Parathyroid adenoma (tissue), 2 donors: Measurements from ENCODE around the gene SEC63.

Experiments
- H2AFZ ChIP-seq: fragments of 300-600 bp; sonication (generic); one replicate; pipeline ENCODE4 v1.7.0; 2017; ENCODE audit warnings: antibody characterized with exemption, mild to moderate bottlenecking
- H3K27ac ChIP-seq: fragments of 300-600 bp; sonication (generic); one replicate; pipeline ENCODE4 v1.7.0; 2017
- H3K27me3 ChIP-seq: fragments of 300-600 bp; sonication (generic); one replicate; pipeline ENCODE4 v1.7.0; 2017; ENCODE audit warnings: low read length; ENCODE audit not compliant: control insufficient read depth, insufficient read depth
- H3K36me3 ChIP-seq: fragments of 300-600 bp; sonication (generic); one replicate; pipeline ENCODE4 v1.7.0; 2017; ENCODE audit warnings: low read length; ENCODE audit not compliant: control insufficient read depth, insufficient read depth
- H3K4me1 ChIP-seq: fragments of 300-600 bp; sonication (generic); one replicate; pipeline ENCODE4 v1.7.0; 2017; ENCODE audit warnings: control low read depth
- H3K4me2 ChIP-seq: fragments of 300-600 bp; sonication (generic); one replicate; pipeline ENCODE4 v1.7.0; 2017; ENCODE audit warnings: low read length
- H3K4me3 ChIP-seq: fragments of 300-600 bp; sonication (generic); one replicate; pipeline ENCODE4 v1.7.0; 2017; ENCODE audit warnings: low read depth, low read length
- H3K79me2 ChIP-seq: fragments of 300-600 bp; sonication (generic); one replicate; pipeline ENCODE4 v1.7.0; 2017; ENCODE audit warnings: control low read depth
- H3K9ac ChIP-seq: fragments of 300-600 bp; sonication (generic); one replicate; pipeline ENCODE4 v1.7.0; 2017; ENCODE audit warnings: mild to moderate bottlenecking
- H3K9me3 ChIP-seq: fragments of 300-600 bp; sonication (generic); one replicate; pipeline ENCODE4 v1.7.0; 2017; ENCODE audit warnings: low read length; ENCODE audit not compliant: control insufficient read depth
- TF ChIP-seq, protein P1 (sequence below): fragments of 300-600 bp; sonication (generic); IDR thresholded peaks from one replicate; pipeline ENCODE4 v1.7.0; 2017; ENCODE audit warnings: antibody characterized with exemption, mild to moderate bottlenecking
- donor health status: primary hyperparathyroidism.

The SEC63 gene

DNA sequence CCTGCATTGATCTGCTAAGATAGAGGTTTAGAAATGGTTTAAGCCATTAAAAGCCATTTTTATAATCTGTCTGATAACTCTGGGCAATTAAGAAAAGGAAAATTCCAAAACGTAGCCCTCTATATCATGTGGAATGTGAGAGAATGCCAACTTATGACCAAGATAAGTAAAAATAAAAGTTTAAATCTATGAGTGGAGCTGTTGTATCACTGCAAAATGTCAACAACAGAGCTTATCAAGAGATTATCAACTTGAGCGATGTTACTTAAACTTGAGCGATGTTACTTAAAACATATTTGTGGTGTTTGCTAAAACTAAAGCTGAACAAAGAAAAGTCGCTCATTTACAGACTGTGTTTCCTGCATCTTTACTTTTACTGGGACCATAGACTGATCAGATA is 87.0 kb downstream of the SEC63 start:
- H2AFZ ChIP-seq = no peak overlapping the region
- H3K4me3 ChIP-seq = no peak overlapping the region
- H3K9me3 ChIP-seq = no peaks in the 10 kb centered on the region
- no peaks in the 10 kb centered on the region for H3K36me3 ChIP-seq
- no peaks in the 10 kb centered on the region for H3K4me1 ChIP-seq
- H3K9ac ChIP-seq = no peak overlapping the region
- H3K27ac ChIP-seq = no peak overlapping the region
- no peaks in the 10 kb centered on the region for H3K79me2 ChIP-seq
- no peaks in the 10 kb centered on the region for H3K27me3 ChIP-seq
- no peak overlapping the region for H3K4me2 ChIP-seq
- TF ChIP-seq, protein P1, sequence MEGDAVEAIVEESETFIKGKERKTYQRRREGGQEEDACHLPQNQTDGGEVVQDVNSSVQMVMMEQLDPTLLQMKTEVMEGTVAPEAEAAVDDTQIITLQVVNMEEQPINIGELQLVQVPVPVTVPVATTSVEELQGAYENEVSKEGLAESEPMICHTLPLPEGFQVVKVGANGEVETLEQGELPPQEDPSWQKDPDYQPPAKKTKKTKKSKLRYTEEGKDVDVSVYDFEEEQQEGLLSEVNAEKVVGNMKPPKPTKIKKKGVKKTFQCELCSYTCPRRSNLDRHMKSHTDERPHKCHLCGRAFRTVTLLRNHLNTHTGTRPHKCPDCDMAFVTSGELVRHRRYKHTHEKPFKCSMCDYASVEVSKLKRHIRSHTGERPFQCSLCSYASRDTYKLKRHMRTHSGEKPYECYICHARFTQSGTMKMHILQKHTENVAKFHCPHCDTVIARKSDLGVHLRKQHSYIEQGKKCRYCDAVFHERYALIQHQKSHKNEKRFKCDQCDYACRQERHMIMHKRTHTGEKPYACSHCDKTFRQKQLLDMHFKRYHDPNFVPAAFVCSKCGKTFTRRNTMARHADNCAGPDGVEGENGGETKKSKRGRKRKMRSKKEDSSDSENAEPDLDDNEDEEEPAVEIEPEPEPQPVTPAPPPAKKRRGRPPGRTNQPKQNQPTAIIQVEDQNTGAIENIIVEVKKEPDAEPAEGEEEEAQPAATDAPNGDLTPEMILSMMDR = no peak

DNA sequence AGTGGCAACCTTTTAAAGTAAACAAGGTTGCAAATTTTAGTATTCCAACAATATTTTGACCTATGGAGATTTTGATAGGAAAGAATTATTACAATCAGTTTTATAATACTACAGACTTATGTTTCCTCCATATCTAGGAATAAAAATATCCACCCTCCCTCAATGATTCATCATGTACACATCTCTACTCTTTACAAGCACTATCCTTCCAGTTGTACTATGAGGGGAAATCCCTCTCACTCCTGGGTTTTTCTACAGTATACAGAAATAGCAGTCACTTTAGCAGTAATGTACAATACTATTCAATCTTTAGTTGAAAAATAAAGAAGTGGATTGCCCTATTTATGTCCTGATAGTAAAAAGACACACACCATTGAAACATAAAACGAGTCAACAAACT is 87.6 kb downstream of the SEC63 start:
- TF ChIP-seq, protein P1 = no peak
- no peaks in the 10 kb centered on the region for H3K4me1 ChIP-seq
- H3K4me3 ChIP-seq = no peak overlapping the region
- no peak overlapping the region for H3K4me2 ChIP-seq
- no peak overlapping the region for H3K27ac ChIP-seq
- no peaks in the 10 kb centered on the region for H3K79me2 ChIP-seq
- no peaks in the 10 kb centered on the region for H3K9me3 ChIP-seq
- no peak overlapping the region for H2AFZ ChIP-seq
- H3K36me3 ChIP-seq = no peaks in the 10 kb centered on the region
- no peak overlapping the region for H3K9ac ChIP-seq
- H3K27me3 ChIP-seq = no peaks in the 10 kb centered on the region

DNA sequence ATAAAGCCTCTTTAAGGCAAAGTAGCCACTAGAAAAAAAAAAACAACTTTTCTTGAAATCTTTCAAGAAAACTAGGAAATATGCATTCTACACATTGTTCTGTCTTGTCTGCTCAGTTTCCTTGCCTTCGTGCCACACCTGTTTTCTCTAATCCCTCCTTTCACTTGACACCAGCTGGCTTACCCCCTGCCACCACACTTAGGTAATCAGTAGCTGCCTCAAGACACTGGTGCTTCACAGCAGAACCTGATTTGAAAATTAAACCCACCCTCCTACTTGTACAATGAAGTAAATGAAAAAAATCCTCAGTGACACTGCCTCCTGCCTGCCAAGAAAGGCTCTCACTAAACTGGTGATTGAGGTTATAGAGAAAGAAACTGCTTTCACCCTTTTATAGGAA is 88.1 kb downstream of the SEC63 start:
- H3K27me3 ChIP-seq = no peaks in the 10 kb centered on the region
- H2AFZ ChIP-seq = no peak overlapping the region
- H3K27ac ChIP-seq = no peak overlapping the region
- no peak overlapping the region for H3K4me2 ChIP-seq
- no peak overlapping the region for H3K4me3 ChIP-seq
- TF ChIP-seq, protein P1 = no peak
- H3K9ac ChIP-seq = no peak overlapping the region
- H3K79me2 ChIP-seq = no peaks in the 10 kb centered on the region
- H3K36me3 ChIP-seq = no peaks in the 10 kb centered on the region
- H3K9me3 ChIP-seq = no peaks in the 10 kb centered on the region
- H3K4me1 ChIP-seq = no peaks in the 10 kb centered on the region

DNA sequence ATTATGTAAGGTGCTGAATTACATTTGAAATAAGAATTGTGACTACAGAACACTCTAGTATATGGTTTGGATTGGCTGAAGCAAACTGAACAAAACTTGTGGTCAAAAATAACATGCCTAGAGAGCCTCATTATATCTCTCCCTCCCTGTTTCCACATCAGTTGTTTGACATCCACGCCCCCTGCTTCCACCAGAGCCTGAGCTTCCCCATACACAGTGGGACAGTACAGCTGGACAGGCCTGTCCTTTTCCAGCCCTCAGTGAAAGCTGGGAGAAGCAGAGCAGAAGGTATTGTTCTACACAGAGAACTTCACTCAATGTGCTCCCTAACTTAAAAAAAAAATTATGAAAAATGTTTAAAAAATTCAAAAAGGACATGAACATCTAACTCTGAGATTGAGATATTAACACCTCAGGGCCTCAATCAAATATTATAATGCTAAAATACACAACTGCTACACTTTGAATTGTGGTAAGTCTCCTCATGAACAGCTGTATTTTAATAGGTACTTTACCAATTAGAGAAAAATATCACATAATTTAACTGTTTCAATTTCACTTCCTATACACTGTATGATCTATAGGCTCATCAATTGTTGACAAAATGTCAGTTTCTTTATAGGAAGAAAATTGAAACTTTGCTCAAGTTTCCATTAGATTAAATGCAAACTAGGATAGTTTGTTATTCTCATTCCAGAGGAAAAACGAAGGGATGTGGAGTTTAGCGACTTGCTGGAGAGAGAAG is 89.0 kb downstream of the SEC63 start:
- no peak overlapping the region for H3K9ac ChIP-seq
- TF ChIP-seq, protein P1 = no peak

DNA sequence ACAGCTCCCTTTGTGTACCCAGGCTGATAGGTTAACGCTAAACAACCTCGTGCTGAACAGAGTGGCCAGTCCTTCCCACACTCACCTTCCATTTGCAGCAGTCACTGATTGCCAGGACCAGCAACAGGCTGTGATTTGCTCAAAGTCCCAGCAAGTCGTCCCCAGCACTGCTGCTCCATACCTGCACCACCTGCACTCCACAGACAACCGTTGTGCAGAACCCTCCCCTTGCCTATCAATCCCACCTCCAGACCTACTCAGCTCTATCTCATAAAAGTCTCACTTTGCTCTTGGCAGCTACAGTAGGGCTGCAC is 90.7 kb downstream of the SEC63 start:
- H2AFZ ChIP-seq = no peak overlapping the region

More for the DNA sequence above, 89.0 kb downstream of the SEC63 start:
- no peak overlapping the region for H3K27ac ChIP-seq
- H3K4me2 ChIP-seq = no peak overlapping the region
- H2AFZ ChIP-seq = no peak overlapping the region
- no peak overlapping the region for H3K4me3 ChIP-seq
- H3K36me3 ChIP-seq = peaks cover 2% of the 10 kb centered on the region
- no peaks in the 10 kb centered on the region for H3K27me3 ChIP-seq
- no peaks in the 10 kb centered on the region for H3K4me1 ChIP-seq
- no peaks in the 10 kb centered on the region for H3K79me2 ChIP-seq
- H3K9me3 ChIP-seq = no peaks in the 10 kb centered on the region

More for the DNA sequence above, 90.7 kb downstream of the SEC63 start:
- Histone ChIP-seq H3K9ac (no peak overlapping the region), H3K27ac (no peak overlapping the region), H3K4me3 (no peak overlapping the region), H3K27me3 (no peaks in the 10 kb centered on the region), H3K79me2 (no peaks in the 10 kb centered on the region), H3K36me3 (peaks cover 2% of the 10 kb centered on the region), H3K4me1 (no peaks in the 10 kb centered on the region), H3K4me2 (no peak overlapping the region), H3K9me3 (no peaks in the 10 kb centered on the region)
- TF ChIP-seq, protein P1 = no peak
